Stimulated activated CD8-positive, alpha-beta memory T cell treated with anti-CD3 and anti-CD28 coated beads, Interleukin-4, amount 100 ng/mL, for 4 hours (primary cell): ENCODE data around the gene EPB41L1.

Experiments
- DNase-seq, 2 donors: peaks; one replicate each; pipeline ENCODE4 v3.0.0-alpha.2; 2020; ENCODE audit warnings: low read depth in 2 of 2, low spot score in 1 of 2

EPB41L1 gene

DNA sequence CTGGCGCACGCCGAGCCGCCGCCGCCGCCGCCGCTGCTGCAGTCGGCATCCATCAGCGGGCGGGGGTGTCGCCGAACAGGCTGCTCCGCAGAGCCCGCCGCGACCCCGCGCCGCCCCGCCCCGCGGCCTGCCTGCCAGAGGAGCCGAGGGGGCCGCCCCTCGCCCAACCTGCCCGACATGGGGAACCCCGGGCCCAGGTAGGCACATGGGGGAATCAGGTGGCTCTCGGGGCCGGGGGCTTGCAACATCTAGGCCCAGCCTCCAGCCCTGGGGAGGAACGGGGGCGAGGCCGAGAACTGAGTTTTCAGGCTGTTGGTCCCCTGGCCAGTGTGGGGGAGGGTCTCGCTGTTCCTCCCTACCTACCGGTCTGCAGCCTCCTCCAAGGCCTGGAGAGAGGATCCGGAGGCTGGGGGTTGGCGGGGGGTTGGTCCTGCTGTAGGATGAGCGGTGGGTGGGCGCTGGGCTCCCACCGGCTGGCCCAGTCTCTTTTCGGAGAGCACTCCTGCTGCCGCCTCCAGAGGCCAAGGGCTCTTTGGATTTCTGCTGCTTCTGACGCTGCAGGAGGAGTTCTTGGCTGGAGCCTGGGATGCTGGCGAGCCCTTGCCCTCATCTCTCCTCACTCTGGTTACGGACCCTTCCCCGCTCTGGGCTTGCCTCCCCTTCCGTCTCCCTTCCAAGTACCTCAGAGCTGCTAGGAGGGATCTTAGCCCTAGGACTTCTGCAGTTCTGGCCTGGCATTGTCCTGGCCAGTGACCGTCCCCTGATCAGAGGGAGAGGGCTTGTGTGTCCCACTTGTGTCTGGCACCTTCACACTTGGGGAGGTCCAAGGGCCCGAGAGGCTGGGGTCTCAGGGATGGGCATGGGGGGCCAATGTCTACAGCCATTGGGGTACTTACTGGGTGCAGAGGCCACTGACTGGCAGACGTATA is at the start of gene EPB41L1:
TSS of gene EPB41L1 (plus strand) at position 41 of the 929 bp plus-strand sequence. CDS start 19,038 bp downstream, outside the sequence.
- no peak for DNase-seq

DNA sequence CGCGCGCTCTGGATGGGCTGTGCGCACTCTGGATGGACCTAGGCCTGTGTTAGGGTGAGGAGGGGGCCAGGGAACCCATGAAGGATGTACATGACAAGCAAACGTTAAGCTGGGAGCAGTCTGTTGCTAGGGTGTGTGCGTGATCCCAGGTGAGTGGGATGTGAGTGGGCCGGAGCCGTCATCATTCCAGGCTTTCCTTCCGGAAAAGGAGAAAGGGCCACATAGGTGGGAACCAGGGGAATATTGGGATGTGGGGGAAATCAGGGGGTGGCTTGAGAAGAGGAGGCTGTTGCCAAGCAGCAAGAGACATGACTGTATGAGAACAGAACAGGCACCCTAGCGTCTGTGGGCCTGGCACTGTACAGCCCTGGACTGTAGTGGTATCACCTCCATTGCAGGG is 49.7 kb upstream of the EPB41L1 start:
- no peak for DNase-seq

DNA sequence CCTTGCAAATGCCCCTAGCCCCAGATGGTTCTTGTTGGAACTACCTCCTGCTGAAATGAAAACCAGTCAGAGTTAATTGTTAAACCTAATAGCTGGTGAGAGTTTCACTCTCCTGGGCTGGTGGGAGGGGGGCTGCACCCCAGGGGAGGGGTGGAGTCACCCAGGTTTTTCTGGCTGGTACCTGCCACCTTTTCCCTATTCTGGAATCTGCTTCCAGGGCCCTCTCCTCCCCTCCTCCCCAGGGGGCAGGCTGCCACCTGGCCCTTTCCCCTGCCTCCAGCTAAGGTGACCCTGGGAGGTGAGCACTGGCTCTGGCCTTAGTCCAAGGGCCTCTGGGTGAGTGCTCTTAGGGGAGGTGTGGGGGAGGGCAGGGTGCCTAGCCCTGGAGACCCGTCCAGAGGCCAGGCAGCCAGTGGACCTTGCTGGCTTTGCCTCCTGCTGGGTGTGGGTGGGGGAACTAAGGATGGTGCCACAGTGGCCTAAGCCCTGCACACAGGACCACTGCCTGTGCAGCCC is 48.8 kb upstream of the EPB41L1 start:
- DNase-seq, result no peak

DNA sequence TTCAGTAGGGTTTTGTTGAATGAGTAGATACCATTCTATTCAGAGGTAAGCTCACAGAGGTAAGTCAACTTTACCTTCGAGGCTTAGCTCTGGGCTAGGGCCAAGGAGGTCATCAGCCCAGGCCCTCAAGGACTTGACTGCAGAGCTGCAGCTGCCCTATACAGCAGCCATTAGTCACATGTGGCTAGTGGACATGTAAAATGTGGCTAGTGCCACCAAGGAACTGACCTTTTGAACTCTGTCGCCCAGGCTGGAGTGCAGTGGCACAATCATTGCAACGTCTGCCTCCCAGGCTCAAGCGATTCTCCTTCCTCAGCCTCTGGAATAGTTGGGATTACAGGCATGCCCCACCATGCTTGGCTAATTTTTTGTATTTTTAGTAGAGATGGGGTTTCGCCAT is 47.9 kb upstream of the EPB41L1 start:
- DNase-seq, result no peak

DNA sequence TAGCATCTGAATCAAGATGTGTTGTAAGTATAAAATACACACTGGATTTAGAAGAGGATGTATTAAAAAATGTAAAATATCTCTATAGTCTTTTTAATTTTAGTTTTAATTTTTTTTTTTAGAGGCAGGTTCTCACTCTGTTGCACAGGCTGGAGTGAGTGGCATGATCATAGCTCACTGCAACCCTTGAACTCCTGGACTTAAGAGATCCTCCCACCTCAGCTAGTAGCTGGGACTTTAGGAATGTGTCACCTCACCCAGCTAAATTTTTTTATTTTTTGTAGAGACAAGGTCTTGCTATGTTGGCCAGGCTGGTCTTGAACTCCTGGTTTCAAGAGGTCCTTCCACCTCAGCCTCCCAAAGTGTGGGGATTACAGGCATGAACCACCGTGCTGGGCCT is 46.7 kb upstream of the EPB41L1 start:
- no peak for DNase-seq

DNA sequence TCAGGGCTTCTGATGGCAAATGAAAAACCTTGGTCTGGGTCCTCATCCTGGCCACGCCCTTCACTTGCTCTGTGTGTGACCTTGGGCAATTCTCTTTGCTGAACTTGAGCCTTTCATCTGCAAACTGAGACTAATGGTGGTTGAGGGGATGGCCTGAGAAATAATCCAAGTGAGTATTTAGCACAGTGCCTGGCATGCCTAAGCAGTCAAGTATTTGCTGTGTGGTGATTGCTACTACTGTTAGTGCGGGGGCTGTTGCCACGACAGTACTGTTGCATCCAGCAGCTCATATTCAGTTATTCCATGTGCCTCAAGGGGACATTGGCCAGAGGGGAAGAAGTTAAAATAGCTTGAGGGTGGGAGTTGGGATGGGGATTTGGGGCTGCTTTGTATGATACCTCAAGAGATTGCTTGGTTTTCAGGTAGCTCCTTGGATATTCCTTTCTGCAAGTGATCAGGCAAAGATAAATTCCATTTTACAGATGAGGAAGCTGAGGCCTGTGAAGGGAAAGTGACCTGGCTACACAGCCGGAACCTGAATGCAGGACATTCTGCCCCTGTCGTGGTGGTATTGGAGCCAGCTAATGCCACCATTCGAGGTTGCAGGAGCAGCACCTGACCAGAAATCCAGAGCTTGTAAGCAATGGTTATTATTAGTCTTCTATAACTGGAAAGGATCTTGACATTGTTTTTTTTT is 45.1 kb upstream of the EPB41L1 start:
- no peak for DNase-seq

DNA sequence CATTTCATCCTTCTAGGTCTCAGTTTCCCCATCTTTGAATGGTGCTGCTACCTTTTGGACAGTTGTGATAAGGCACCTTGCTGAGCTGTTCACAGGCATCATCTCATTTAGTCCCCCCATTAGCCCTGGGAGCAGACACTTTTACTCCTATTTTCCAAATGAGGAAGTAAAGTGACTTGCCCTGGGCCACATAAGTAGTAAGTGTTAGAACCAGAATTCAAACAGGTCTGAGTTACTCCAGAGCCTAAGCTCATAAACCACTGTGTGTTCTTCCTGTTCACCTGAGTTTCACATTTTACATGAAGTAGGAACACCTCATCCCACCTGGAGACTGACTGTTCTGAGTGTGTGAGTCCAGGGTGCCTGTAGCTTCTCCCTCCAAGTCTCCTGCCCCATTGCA is 43.5 kb upstream of the EPB41L1 start:
- no peak for DNase-seq

DNA sequence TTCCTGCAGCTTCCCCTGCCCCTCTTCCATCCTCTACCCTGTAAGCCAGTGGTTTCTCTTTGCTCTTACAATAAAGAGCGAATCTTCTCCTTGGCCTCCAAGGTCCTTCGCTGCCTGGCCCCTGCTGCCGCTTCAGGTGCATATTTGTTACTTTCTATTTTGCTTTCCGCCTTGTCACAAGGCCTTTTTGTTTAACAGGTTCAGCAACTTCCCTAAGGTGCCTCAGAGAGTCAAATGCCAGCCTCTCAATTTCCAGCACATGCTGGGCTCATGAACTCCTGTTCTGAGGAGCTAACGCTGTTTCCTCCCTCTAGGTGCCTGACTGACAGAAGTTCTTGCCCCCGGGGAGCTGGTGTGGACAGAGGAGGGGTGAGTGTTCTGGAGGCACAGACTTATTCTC is 42.4 kb upstream of the EPB41L1 start:
- DNase-seq, result no peak

DNA sequence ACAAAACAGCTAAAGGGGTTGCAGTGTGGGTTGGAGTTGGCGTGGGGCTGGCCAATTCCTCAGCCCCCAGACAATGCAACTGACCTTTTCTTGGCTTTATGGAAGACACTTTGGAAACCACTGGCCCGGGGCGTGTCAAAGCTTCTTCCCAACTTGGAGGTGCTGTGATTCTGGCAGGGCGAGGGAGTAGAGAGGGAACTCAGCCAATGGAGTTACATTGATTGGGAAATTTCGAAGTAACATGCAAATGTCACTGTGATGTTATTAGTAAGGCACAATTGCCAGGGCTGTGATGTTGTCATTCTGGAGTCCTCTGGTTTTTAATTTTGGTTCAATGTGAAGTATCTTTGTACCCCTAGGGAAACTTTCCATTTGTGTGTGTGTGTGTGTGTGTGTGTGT is 41.5 kb upstream of the EPB41L1 start:
- no peak for DNase-seq

DNA sequence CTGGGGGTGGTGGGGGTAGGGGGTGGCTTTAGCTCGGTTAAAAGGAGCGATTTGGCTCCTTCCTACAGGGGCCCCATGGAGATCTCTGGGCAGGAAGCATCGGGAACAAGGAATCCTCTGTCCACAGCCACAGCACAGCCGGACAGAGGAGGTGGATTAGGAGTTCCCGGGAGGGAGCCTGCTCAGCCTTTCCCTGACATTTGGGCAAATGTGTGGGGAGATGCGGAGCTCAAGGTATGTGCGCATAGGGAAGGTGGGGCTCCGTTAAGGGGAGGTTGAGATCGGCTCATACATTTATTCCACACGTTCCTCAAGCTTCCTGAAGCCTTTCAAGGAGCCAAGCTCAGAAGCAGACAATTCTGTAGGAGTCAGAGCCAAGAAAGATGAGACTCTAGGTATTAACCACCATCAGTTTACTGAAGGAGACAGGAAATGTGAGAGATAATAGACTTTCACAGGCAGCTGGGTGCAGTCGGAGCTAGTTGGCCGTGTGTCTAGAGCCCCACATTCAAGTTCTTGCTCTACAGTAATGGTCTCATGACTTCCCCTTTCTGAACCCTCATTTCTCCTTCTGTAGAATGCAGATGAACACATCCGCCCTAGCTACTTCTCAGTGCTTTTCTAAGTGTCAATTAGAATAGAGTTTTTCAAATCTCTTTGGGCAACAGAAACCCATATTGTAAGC is 40.8 kb upstream of the EPB41L1 start:
- DNase-seq, result no peak

DNA sequence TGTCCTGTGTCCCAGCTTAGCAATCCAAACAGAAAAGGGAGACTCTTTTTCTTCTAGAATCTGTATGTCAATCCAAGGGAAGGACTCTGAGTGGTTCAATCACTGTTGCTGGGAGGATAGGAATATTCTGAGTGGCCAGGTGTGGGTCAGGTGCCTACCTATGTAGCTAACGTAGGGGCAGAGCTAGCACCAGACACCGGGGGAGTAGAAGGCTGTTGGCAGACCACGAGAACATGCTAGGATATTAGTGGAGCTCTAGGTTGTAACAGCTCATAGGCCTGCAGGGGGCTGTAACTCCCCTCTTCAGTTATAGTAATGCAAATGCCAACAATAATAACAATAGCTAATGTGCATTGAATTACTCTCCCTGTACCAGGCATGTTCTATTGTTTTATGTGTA is 39.8 kb upstream of the EPB41L1 start:
- no peak for DNase-seq

DNA sequence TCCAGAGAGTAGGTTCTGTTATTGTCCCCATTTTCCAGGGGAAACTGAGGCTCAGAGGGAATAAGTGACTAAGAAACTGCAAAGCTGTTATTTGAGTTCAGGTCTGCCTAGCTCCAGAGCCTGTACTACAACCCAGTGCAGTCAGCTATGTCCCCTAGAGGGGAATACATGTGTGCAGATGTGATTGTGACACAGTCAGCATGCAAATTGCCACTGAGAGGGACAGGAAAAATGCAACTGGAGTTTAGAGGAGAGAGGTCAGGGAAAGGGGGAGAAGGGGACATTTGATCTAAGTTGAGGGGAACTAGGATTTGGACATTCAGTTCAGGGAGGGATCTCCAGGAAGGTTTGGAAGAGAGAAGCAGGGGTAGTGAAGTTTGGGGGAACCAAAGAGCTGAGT is 38.6 kb upstream of the EPB41L1 start:
- DNase-seq, result no peak

DNA sequence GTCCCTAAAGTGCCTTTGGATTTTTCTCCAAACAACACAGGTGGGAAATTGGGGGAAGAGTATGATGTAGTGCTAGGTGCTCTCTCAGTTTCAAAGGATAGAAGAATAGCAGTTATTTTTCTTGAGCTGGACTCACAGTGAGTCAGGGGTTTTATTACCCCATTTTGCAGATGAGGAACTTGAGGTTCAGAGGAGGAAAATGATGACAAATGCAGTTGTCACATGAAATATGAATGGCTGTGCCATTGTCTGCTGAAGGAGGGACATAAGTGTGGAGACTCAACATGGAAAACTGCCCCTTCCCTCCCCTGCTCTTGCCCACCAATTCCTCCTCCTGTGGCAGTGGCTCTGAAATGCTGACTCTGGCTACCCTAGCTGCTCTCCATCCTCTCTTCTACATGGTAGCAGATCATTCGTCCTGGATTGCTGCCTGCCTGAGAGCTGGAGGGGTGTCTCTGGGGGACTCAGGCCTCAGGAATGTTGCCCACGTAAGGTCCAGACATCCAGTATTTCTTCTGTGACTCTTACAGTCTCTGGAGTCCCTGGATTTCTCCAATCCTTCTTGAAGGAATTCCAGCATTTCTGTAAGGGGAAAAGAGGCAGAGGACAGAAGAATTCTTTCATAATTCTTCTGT is 37.6 kb upstream of the EPB41L1 start:
- DNase-seq, result no peak

DNA sequence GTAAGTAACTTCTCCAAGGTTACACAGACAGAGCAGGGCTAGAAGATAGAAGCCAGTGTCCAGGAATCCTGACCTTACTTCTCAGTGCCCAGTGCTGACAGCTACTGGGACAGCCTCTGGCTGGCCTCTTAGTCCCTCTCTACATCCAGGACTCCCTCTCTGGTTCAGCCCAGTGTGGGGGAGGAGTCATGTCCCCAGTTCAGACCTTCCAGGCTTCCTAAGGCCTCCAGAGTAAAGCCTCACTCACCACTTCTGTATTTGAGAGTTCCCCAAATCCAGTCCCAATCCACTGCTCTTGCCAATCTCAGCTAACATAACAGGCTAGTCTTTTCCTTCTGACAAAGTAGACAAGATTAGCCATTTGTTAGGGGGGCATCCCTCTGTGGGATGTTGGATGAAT is 36.9 kb upstream of the EPB41L1 start:
- no peak for DNase-seq

DNA sequence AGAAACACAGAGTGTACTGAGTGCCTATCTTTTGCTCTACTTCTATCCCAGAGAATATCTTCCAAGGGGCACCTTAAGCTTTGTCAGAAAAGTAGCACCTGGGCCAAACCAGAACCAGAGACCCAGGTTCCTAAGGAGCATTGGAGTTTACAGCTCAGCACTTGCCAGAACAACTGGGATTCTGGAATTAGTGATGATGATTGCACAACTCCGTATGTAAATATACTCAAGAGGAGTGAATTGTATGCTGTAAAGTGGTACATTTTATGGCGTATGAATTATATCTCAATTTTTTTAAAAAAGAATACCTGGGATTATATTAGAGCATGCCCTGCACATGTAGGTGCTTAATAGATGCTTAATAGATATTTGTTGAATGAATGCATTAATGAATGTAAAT is 36.2 kb upstream of the EPB41L1 start:
- no peak for DNase-seq

DNA sequence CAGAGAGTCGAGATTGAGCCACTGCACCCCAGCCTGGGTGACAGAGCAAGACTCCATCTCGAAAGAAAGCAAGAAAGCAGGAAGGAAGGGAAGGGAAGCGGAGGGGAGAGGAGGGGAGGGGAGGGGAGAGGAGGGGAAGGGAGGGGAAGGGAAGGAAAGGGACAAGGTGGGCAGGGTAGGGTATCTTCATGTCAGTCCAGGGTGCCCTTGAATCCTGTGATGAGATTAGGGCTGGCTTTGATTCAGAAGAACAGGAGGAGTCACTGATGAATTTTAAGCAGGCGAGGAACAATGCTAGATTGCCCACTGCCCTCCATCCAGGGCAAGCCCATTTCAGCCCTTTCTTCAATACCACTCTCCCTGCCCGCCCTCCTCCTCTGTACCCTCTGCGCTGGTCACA is 35.0 kb upstream of the EPB41L1 start:
- DNase-seq, result no peak

DNA sequence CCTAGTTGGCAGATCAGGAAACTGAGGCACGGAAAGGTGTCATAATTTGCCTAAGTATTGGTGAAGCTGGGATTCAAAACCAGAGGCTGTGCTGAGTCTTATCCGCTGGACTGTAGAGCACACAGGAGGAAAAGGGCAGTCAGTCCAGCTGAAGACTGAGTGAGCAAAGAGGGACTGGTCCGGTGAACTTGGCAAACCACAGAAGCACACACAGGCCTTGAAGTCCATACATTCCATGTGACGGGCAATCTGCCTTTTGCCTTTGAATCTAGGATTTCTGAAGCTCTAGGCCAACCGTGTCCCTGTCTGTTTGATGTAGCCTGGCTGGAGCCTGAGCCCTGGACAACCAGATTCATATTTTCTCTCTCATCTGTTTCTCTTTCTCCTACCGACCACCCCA is 34.3 kb upstream of the EPB41L1 start:
- no peak for DNase-seq

DNA sequence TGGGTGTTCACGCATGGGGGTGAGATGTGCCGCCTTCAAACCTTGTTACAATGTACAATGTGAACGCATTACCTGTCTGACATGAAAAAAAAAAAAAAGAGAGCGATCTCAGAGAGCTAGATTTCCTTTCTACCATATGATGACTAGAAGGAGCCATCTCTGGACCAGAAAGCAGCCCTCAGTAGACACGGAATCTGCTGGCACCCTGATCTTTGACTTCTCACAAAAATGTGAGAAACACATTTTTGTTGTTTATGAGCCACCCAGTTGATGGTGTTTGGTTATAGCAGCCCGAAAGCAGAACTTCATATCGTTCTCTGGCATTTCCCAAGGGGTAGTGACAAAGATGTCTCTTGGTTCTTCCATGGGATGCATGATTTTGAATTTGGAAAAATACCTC is 33.5 kb upstream of the EPB41L1 start:
- no peak for DNase-seq

DNA sequence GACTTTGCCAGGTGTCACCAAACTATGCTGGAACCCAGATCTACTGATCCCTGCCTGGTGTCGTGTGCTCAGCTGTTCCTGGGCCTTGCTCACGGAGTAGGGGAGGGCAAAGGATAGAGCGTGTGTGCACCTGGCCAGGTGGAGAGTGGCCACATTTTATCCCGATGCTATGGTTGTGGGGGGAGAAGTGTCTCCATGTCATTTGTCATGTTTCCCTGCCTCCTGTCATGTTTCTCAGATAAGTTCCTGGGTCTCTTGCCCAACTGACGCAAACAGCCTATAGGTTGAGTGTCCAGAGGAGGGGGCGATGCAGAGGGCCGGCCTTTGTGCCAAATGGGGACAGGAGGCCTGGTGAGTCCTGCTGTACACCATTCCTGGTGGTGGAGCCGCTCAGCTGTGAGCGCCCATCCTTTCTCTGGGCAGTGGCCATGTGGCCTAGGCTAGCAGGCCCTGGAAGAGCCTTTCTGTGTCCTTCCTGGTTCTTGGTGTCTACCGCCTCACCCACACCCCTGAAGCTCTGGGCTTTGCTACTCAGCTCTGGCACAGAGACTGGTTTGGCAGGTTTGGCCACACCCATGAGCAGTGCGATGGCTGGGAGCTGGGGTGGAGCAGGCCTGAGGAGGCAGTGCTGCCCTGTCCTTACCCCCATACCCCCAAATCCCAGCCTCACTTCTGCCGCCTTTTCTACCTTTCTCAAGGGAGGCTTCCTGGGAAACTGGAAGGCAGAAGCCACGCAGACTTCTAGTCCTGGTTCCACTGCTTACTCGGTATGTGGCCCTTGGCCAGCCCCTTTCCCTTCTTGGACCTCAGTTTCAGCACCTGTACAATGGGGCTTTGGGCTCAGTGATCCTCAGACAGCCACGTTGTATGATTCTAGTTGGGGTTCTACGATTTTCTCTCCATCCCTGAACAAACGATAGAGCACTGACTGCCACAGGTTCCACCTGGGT is 32.3 kb upstream of the EPB41L1 start:
- DNase-seq, result no peak

DNA sequence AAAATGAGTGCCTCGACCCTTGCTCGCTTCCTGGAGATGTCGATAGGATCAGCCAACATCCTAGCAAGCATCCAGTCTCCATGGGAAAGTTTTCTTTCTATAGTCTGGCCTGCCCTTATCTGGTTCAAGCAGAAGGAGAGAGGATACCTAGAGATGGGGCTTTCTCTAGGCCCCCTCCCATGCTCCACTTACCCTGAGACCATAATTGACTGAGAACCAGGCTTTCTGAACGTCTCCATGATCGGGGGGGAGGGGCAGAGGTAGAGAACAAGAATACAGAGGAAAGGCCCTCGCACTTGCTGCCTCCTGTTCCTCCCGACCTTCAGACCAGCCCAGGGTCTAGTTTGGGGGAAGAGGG is 31.6 kb upstream of the EPB41L1 start:
- no peak for DNase-seq
